ENCODE data around the gene PRR22. TPM values are rescaled to one million over a fixed set of nuclear protein-coding genes. Genes with fewer than 3 reads are reported as not detected.

PRR22 gene
- 7.1 and 8.1 TPM in 2 replicates for total RNA-seq (2021)
- long read RNA-seq, partial matches to known transcripts = 0 of 1 reads
- long read RNA-seq, other reads (novel, unspliced or antisense) = 0 of 1 reads

- H3K4me1 Mint-ChIP-seq = no peaks in the 10 kb centered on the region
- no peak within 1 kb of the TSS for H3K9ac ChIP-seq (ENCODE audit: extremely low read depth, insufficient read length, low read length)
- no peak within 1 kb of the TSS for H3K56ac ChIP-seq (ENCODE audit: insufficient read length, low read depth, low read length)
Measured at GRCh38 chr19:5784581-5785147, at the start of gene PRR22. Gene PRR22, minus strand, starts transcription at chr19:5784746. Its CDS starts 86 bp downstream, at chr19:5784660.

More at GRCh38 chr19:5784581-5785147, at the start of gene PRR22:
- Mint-ChIP-seq H3K36me3 (ENCODE audit: insufficient read depth in 1 of 3, low read depth in 3 of 3) (peaks cover 20 to 37% (median 36%) of the 10 kb centered on the region in 3 experiments; a peak in 6 of 7 replicates), H3K4me3 (no peak within 1 kb of the TSS), H3K9me3 (no peaks in the 10 kb centered on the region), H3K27me3 (ENCODE audit: low read depth) (no peaks in the 10 kb centered on the region; the same call in 1 of the 2 replicates), H3K27ac (no peak within 1 kb of the TSS)
- Histone ChIP-seq H3K4ac (ENCODE audit: low read depth, low read length) (no peak within 1 kb of the TSS), H2BK15ac (ENCODE audit: low read depth, low read length) (no peak within 1 kb of the TSS; the same call in 1 of the 2 replicates), H3K18ac (ENCODE audit: insufficient read length, low read depth, low read length) (no peak within 1 kb of the TSS), H3K14ac (ENCODE audit: insufficient read depth, low read length) (no peak within 1 kb of the TSS), H3K23ac (ENCODE audit: insufficient read length, low read depth, low read length) (no peak within 1 kb of the TSS), H2BK20ac (ENCODE audit: low read depth, low read length, poor library complexity, severe bottlenecking) (no peak within 1 kb of the TSS), H3K23me2 (ENCODE audit: insufficient read length, low read depth, low read length, poor library complexity, severe bottlenecking) (no peaks in the 10 kb centered on the region), H3T11ph (ENCODE audit: low read length) (no peak within 1 kb of the TSS), H2AFZ (ENCODE audit: low read length) (no peak within 1 kb of the TSS), H4K8ac (replicated peaks; ENCODE audit: insufficient read length, low read depth, low read length) (no peak within 1 kb of the TSS), H3K4me1 (ENCODE audit: insufficient read depth, low read length) (no peaks in the 10 kb centered on the region), H3K27ac (ENCODE audit: insufficient read length, low read depth, low read length) (no peak within 1 kb of the TSS), H2AK5ac (ENCODE audit: insufficient read length, low read length) (no peak within 1 kb of the TSS), H3K79me1 (ENCODE audit: insufficient read depth, low read depth, low read length, poor library complexity, severe bottlenecking) (no peaks in the 10 kb centered on the region), H3K79me2 (ENCODE audit: insufficient read depth, low read length) (no peaks in the 10 kb centered on the region), H2BK12ac (ENCODE audit: insufficient read length, low read depth, low read length) (no peak within 1 kb of the TSS), H3K9me3 (ENCODE audit: control insufficient read depth, low read depth, low read length) (no peaks in the 10 kb centered on the region), H2BK120ac (ENCODE audit: low read depth, low read length, poor library complexity, severe bottlenecking) (no peak within 1 kb of the TSS), H4K91ac (ENCODE audit: insufficient read length, low read depth, low read length) (no peak within 1 kb of the TSS), H3K27me3 (ENCODE audit: insufficient read depth, low read length) (no peaks in the 10 kb centered on the region), H2BK5ac (ENCODE audit: insufficient read length, low read length) (no peak within 1 kb of the TSS), H3K4me2 (ENCODE audit: insufficient read depth, insufficient read length, low read length) (no peak within 1 kb of the TSS), H4K20me1 (ENCODE audit: control insufficient read depth, insufficient read depth, insufficient read length) (no peaks in the 10 kb centered on the region), H4K5ac (ENCODE audit: insufficient read length, low read depth, low read length) (no peak within 1 kb of the TSS)
- TF ChIP-seq, protein P1, sequence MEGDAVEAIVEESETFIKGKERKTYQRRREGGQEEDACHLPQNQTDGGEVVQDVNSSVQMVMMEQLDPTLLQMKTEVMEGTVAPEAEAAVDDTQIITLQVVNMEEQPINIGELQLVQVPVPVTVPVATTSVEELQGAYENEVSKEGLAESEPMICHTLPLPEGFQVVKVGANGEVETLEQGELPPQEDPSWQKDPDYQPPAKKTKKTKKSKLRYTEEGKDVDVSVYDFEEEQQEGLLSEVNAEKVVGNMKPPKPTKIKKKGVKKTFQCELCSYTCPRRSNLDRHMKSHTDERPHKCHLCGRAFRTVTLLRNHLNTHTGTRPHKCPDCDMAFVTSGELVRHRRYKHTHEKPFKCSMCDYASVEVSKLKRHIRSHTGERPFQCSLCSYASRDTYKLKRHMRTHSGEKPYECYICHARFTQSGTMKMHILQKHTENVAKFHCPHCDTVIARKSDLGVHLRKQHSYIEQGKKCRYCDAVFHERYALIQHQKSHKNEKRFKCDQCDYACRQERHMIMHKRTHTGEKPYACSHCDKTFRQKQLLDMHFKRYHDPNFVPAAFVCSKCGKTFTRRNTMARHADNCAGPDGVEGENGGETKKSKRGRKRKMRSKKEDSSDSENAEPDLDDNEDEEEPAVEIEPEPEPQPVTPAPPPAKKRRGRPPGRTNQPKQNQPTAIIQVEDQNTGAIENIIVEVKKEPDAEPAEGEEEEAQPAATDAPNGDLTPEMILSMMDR (conservative IDR thresholded peaks at IDR 0.05) = no peak
- no CpG with 5 or more reads among the region's 15 CpGs for WGBS (ENCODE audit: extremely low coverage, insufficient read length, low lambda C conversion rate)
- no peak for DNase-seq

Data from H9 (cell line).